ENCODE measurements around the gene FGD4.
A peak's percentile ranks its signal among the peaks of the same experiment; 100 is the strongest.

FGD4 gene

GRCh38 chr12:32535288-32535999 lies 136.1 kb downstream of the FGD4 start:
- TF ChIP-seq CTCF (IDR thresholded peaks at IDR 0.05; ENCODE audit: control insufficient read depth, extremely low read depth, insufficient read depth), result 0 out of 2 replicates have a peak, but pooled peaks have one; percentile 1
- peak overlapping the region; percentile 47; the same call in 1 of the 2 replicates for H3K4me3 ChIP-seq (ENCODE audit: low read depth, low read length)
- peak; percentile 26 for DNase-seq (ENCODE audit: low read depth)

GRCh38 chr12:32536000-32536345 lies 136.6 kb downstream of the FGD4 start:
- H3K4me3 ChIP-seq (ENCODE audit: low read depth, low read length), result no peak overlapping the region
- no peak for DNase-seq (ENCODE audit: low read depth)
- no peak for TF ChIP-seq CTCF (IDR thresholded peaks at IDR 0.05; ENCODE audit: control insufficient read depth, extremely low read depth, insufficient read depth)

GRCh38 chr12:32541754-32542374 lies 142.5 kb downstream of the FGD4 start:
- no peak overlapping the region for H3K4me3 ChIP-seq (ENCODE audit: low read depth, low read length)
- no peak for DNase-seq (ENCODE audit: low read depth)
- TF ChIP-seq CTCF (IDR thresholded peaks at IDR 0.05; ENCODE audit: control insufficient read depth, extremely low read depth, insufficient read depth), result no peak

GRCh38 chr12:32542428-32543229 lies 143.3 kb downstream of the FGD4 start:
- no peak overlapping the region for H3K4me3 ChIP-seq (ENCODE audit: low read depth, low read length)
- no peak for DNase-seq (ENCODE audit: low read depth)
- TF ChIP-seq CTCF (IDR thresholded peaks at IDR 0.05; ENCODE audit: control insufficient read depth, extremely low read depth, insufficient read depth), result no peak

- no peak for TF ChIP-seq CTCF (IDR thresholded peaks at IDR 0.05; ENCODE audit: control insufficient read depth, extremely low read depth, insufficient read depth)
- no peak overlapping the region for H3K4me3 ChIP-seq (ENCODE audit: low read depth, low read length)
Measured at GRCh38 chr12:32544893-32545292, 145.5 kb downstream of the FGD4 start.

GRCh38 chr12:32545413-32545980 lies 146.1 kb downstream of the FGD4 start:
- TF ChIP-seq CTCF (IDR thresholded peaks at IDR 0.05; ENCODE audit: control insufficient read depth, extremely low read depth, insufficient read depth), result no peak
- peak; percentile 22 for DNase-seq (ENCODE audit: low read depth)
- no peak overlapping the region for H3K4me3 ChIP-seq (ENCODE audit: low read depth, low read length)

More at GRCh38 chr12:32544893-32545292, 145.5 kb downstream of the FGD4 start:
- no peak for DNase-seq (ENCODE audit: low read depth)
